Ishikawa (cell line): ENCODE results near the gene ZNF579.

Experiments
- CEBPB ChIP-seq: IDR thresholded peaks from 2 replicates; pipeline ENCODE4 v1.6.1; 2012
- CREB1 ChIP-seq: IDR thresholded peaks from 2 replicates; pipeline ENCODE4 v1.6.1; 2012; ENCODE audit warnings: low read depth
- EGR1 ChIP-seq: IDR thresholded peaks from 2 replicates; pipeline ENCODE4 v1.6.1; 2012
- EP300 ChIP-seq: IDR thresholded peaks from 2 replicates; pipeline ENCODE4 v1.6.1; 2012; ENCODE audit warnings: borderline replicate concordance
- FOXM1 ChIP-seq: IDR thresholded peaks from 2 replicates; pipeline ENCODE4 v1.6.1; 2012; ENCODE audit warnings: low read depth, borderline replicate concordance
- MAX ChIP-seq: IDR thresholded peaks from 2 replicates; pipeline ENCODE4 v1.6.1; 2012
- NFIC ChIP-seq: IDR thresholded peaks from 2 replicates; pipeline ENCODE4 v1.6.1; 2012
- RAD21 ChIP-seq: IDR thresholded peaks from 2 replicates; pipeline ENCODE4 v1.6.1; 2012; ENCODE audit warnings: low read depth
- REST ChIP-seq: IDR thresholded peaks from 2 replicates; pipeline ENCODE4 v1.6.1; 2012; ENCODE audit warnings: low read depth, mild to moderate bottlenecking
- TAF1 ChIP-seq: IDR thresholded peaks from 2 replicates; pipeline ENCODE4 v1.6.1; 2012; ENCODE audit warnings: low read depth, mild to moderate bottlenecking
- TCF12 ChIP-seq: IDR thresholded peaks from 2 replicates; pipeline ENCODE4 v1.6.1; 2012; ENCODE audit warnings: low read depth
- TEAD4 ChIP-seq: IDR thresholded peaks from 2 replicates; pipeline ENCODE4 v1.6.1; 2012
- USF1 ChIP-seq: IDR thresholded peaks from 2 replicates; pipeline ENCODE4 v1.6.1; 2012
- YY1 ChIP-seq: IDR thresholded peaks from 2 replicates; pipeline ENCODE4 v1.6.1; 2012; ENCODE audit warnings: low read depth
- ZBTB7A ChIP-seq: IDR thresholded peaks from 2 replicates; pipeline ENCODE4 v1.6.1; 2012; ENCODE audit warnings: low read depth

The ZNF579 gene

GRCh38 chr19:55594996-55595545 is 14.4 kb upstream of the ZNF579 start:
- no peak for TF ChIP-seq NFIC
- no peak for TF ChIP-seq TAF1
- TF ChIP-seq MAX: no peak
- TF ChIP-seq CREB1: no peak
- TF ChIP-seq TCF12: no peak
- TF ChIP-seq EP300: no peak
- TF ChIP-seq CEBPB: no peak
- TF ChIP-seq USF1: no peak
- no peak for TF ChIP-seq REST
- TF ChIP-seq TEAD4: no peak
- TF ChIP-seq ZBTB7A: no peak
- no peak for TF ChIP-seq EGR1
- TF ChIP-seq RAD21: no peak
- TF ChIP-seq FOXM1: no peak
- TF ChIP-seq YY1: no peak

GRCh38 chr19:55593096-55593772 is 12.6 kb upstream of the ZNF579 start:
- no peak for TF ChIP-seq YY1
- no peak for TF ChIP-seq TAF1
- TF ChIP-seq ZBTB7A: no peak
- no peak for TF ChIP-seq FOXM1
- TF ChIP-seq CEBPB: no peak
- no peak for TF ChIP-seq USF1
- no peak for TF ChIP-seq REST
- no peak for TF ChIP-seq EP300
- TF ChIP-seq RAD21: no peak
- no peak for TF ChIP-seq MAX
- TF ChIP-seq NFIC: no peak
- no peak for TF ChIP-seq CREB1
- TF ChIP-seq TEAD4: no peak
- no peak for TF ChIP-seq TCF12
- no peak for TF ChIP-seq EGR1

GRCh38 chr19:55592391-55593090 is 11.9 kb upstream of the ZNF579 start:
- TF ChIP-seq EP300 (no peak), CREB1 (no peak), RAD21 (no peak), YY1 (no peak), ZBTB7A (no peak), FOXM1 (no peak), CEBPB (no peak), NFIC (no peak), REST (no peak), MAX (no peak), EGR1 (no peak), TAF1 (no peak), TEAD4 (no peak), USF1 (no peak), TCF12 (no peak)
